Natural killer cell (primary cell): ENCODE results near the gene PKD2. TPM values are rescaled to one million over a fixed set of nuclear protein-coding genes. Genes with fewer than 3 reads are reported as not detected.
"Not testable (repeated sequence)": the region's sequence is repeated elsewhere in the genome, so short reads cannot be mapped to it uniquely, and the experiment has no call there.

Experiments
- ATAC-seq, 3 donors: fragments of 150-1000 bp in 2 of 3; fragments of 200-7000 bp in 1 of 3; cut with Tn5 transposase; 1 replicate in 1 of 3; 2 replicates in 2 of 3; pipeline ENCODE4 v1.10.0; 2021; ENCODE audit warnings: mild to moderate bottlenecking in 2 of 3, moderate library complexity in 2 of 3
- DNase-seq, 2 donors: peaks; one replicate each; pipeline versions ENCODE4 v3.0.0 to v3.0.0-alpha.2; 2013 to 2021; ENCODE audit warnings: mixed read lengths in 1 of 2
- H3K27ac ChIP-seq: one replicate; pipeline ENCODE4 v1.5.1; 2013; ENCODE audit warnings: mild to moderate bottlenecking, low read length
- H3K27me3 ChIP-seq: one replicate; pipeline ENCODE4 v1.6.1; 2013; ENCODE audit warnings: low read length; ENCODE audit not compliant: control insufficient read depth, insufficient read depth
- H3K36me3 ChIP-seq: one replicate; pipeline ENCODE4 v1.6.1; 2013; ENCODE audit warnings: low read length; ENCODE audit not compliant: control insufficient read depth, insufficient read depth
- H3K4me1 ChIP-seq: one replicate; pipeline ENCODE4 v1.6.1; 2013; ENCODE audit warnings: low read length; ENCODE audit not compliant: control insufficient read depth, insufficient read depth
- H3K4me3 ChIP-seq: one replicate; pipeline ENCODE4 v1.5.1; 2013; ENCODE audit warnings: low read length
- H3K9me3 ChIP-seq: one replicate; pipeline ENCODE4 v1.6.1; 2013; ENCODE audit warnings: low read length; ENCODE audit not compliant: control insufficient read depth, insufficient read depth
- H3K27ac Mint-ChIP-seq, 2 donors: one replicate each; pipeline ENCODE4 v1.8.0; 2022; ENCODE audit warnings: mild to moderate bottlenecking in 2 of 2, mixed read lengths in 2 of 2, moderate library complexity in 1 of 2
- H3K27me3 Mint-ChIP-seq, 2 donors: one replicate each; pipeline ENCODE4 v1.8.0; 2022; ENCODE audit warnings: low read depth in 2 of 2, mixed read lengths in 2 of 2
- H3K36me3 Mint-ChIP-seq: one replicate; pipeline ENCODE4 v1.8.0; 2022; ENCODE audit warnings: mixed read lengths
- H3K4me1 Mint-ChIP-seq, 2 donors: one replicate each; pipeline ENCODE4 v1.8.0; 2022; ENCODE audit warnings: mixed read lengths in 2 of 2
- H3K4me3 Mint-ChIP-seq: one replicate; pipeline ENCODE4 v1.8.0; 2022; ENCODE audit warnings: mild to moderate bottlenecking, moderate library complexity, mixed read lengths
- H3K9me3 Mint-ChIP-seq, 2 donors: one replicate each; pipeline ENCODE4 v1.8.0; 2022; ENCODE audit warnings: mixed read lengths in 2 of 2
- CTCF ChIP-seq: fragments of 200-600 bp; IDR thresholded peaks from one replicate; pipeline ENCODE4 v1.8.0; 2022; ENCODE audit warnings: antibody characterized with exemption
- WGBS: methylation state at CpG from one replicate; pipeline ENCODE4 v1.1.7; 2013; ENCODE audit warnings: missing lambda C conversion rate; ENCODE audit not compliant: insufficient coverage; 5-methylcytosine and 5-hydroxymethylcytosine counted together
- intact Hi-C: fragments of 100-400 bp; cut with micrococcal nuclease; formaldehyde crosslinking; loops from one replicate; pipeline ENCODE4 v1.14.2; 2022
- total RNA-seq, 4 donors: library from RNA; stranded (reverse); fragments of 120-200 nt in 1 of 4; gene quantifications; one replicate each; pipeline versions ENCODE4 v1.2.3 to v1.2.4, GENCODE V29; 2013 to 2022

PKD2 gene
- total RNA-seq, 3 donors from 2014 or later (not counting 1 experiment from before 2014, with no cell fraction given): 6.7 to 9.7 (median 7.8) TPM

- no peak overlapping the region for H3K4me3 Mint-ChIP-seq
- no peak overlapping the region for H3K4me3 ChIP-seq
- intact Hi-C loops: no loop called here
- no peaks in the 10 kb centered on the region for H3K4me1 ChIP-seq
- DNase-seq (no peak), ATAC-seq (no peak)
- no peak for TF ChIP-seq CTCF
- no peaks in the 10 kb centered on the region for H3K27me3 Mint-ChIP-seq
- no peaks in the 10 kb centered on the region for H3K36me3 ChIP-seq
- H3K27ac ChIP-seq: no peak overlapping the region
- peaks cover 5 to 9% of the 10 kb centered on the region in 2 donors for H3K4me1 Mint-ChIP-seq
- H3K36me3 Mint-ChIP-seq: peaks cover 10% of the 10 kb centered on the region
- H3K27ac Mint-ChIP-seq: no peak overlapping the region
- peaks cover 8% of the 10 kb centered on the region for H3K9me3 ChIP-seq
- peaks cover 5 to 7% of the 10 kb centered on the region in 2 donors for H3K9me3 Mint-ChIP-seq
- no peaks in the 10 kb centered on the region for H3K27me3 ChIP-seq
Observed at GRCh38 chr4:88021824-88022223, 14.4 kb downstream of the PKD2 start.

- peaks cover 8% of the 10 kb centered on the region for H3K9me3 ChIP-seq
- Mint-ChIP-seq H3K27ac (no peak overlapping the region), H3K27me3 (no peaks in the 10 kb centered on the region), H3K4me1 (peaks cover 5 to 9% of the 10 kb centered on the region in 2 donors), H3K36me3 (peaks cover 10% of the 10 kb centered on the region), H3K9me3 (peaks cover 5 to 7% of the 10 kb centered on the region in 2 donors), H3K4me3 (no peak overlapping the region)
- no peaks in the 10 kb centered on the region for H3K27me3 ChIP-seq
- no peak for DNase-seq
- intact Hi-C loops: no loop called here
- H3K4me3 ChIP-seq: no peak overlapping the region
- H3K36me3 ChIP-seq: no peaks in the 10 kb centered on the region
- H3K27ac ChIP-seq: no peak overlapping the region
- H3K4me1 ChIP-seq: no peaks in the 10 kb centered on the region
- TF ChIP-seq CTCF: no peak
- no peak for ATAC-seq
Observed at GRCh38 chr4:88022289-88022688, 14.9 kb downstream of the PKD2 start.

- H3K36me3 ChIP-seq, H3K9me3 ChIP-seq, H3K4me1 ChIP-seq, H3K4me3 Mint-ChIP-seq, H3K9me3 Mint-ChIP-seq, H3K4me3 ChIP-seq, ATAC-seq, H3K4me1 Mint-ChIP-seq, H3K27ac Mint-ChIP-seq, H3K27me3 Mint-ChIP-seq, H3K27ac ChIP-seq, H3K27me3 ChIP-seq, DNase-seq, intact Hi-C loops: not testable (repeated sequence)
- WGBS: over 99% methylated on average over 6 of the region's 6 CpGs
- H3K36me3 Mint-ChIP-seq: peaks cover 10% of the 10 kb centered on the region
Observed at GRCh38 chr4:88025868-88026661, 18.6 kb downstream of the PKD2 start.

GRCh38 chr4:88027611-88028608 lies 20.5 kb downstream of the PKD2 start:
- Histone ChIP-seq H3K4me1 (no peaks in the 10 kb centered on the region), H3K9me3 (peaks cover 8% of the 10 kb centered on the region), H3K27me3 (no peaks in the 10 kb centered on the region), H3K36me3 (peaks cover 2% of the 10 kb centered on the region), H3K4me3 (no peak overlapping the region), H3K27ac (no peak overlapping the region)
- peaks cover 5 to 7% of the 10 kb centered on the region in 2 donors for H3K9me3 Mint-ChIP-seq
- ATAC-seq: no peak
- H3K36me3 Mint-ChIP-seq: peaks cover 10% of the 10 kb centered on the region
- no peak for DNase-seq
- intact Hi-C loops: no loop called here
- peaks cover 0 to 4% of the 10 kb centered on the region in 2 donors for H3K4me1 Mint-ChIP-seq
- TF ChIP-seq CTCF: no peak
- no peaks in the 10 kb centered on the region for H3K27me3 Mint-ChIP-seq
- no peak overlapping the region for H3K27ac Mint-ChIP-seq
- no peak overlapping the region for H3K4me3 Mint-ChIP-seq
- 71% methylated on average over 4 of the region's 4 CpGs for WGBS
